NCI-H1436 (cell line): ENCODE measurements around the gene MROH2A.

ENCODE experiments used
- DNase-seq: peaks from one replicate; lab custom pipeline; 2025; lab: John Stamatoyannopoulos, UW

Gene MROH2A

GRCh38 chr2:233821196-233821595, 43.1 kb downstream of the MROH2A start:
- no peak for DNase-seq

GRCh38 chr2:233821709-233822100, 43.6 kb downstream of the MROH2A start:
- no peak for DNase-seq

GRCh38 chr2:233822101-233822771, 44.1 kb downstream of the MROH2A start:
- no peak for DNase-seq

GRCh38 chr2:233822781-233823730, 44.9 kb downstream of the MROH2A start:
- DNase-seq, result no peak

DNA sequence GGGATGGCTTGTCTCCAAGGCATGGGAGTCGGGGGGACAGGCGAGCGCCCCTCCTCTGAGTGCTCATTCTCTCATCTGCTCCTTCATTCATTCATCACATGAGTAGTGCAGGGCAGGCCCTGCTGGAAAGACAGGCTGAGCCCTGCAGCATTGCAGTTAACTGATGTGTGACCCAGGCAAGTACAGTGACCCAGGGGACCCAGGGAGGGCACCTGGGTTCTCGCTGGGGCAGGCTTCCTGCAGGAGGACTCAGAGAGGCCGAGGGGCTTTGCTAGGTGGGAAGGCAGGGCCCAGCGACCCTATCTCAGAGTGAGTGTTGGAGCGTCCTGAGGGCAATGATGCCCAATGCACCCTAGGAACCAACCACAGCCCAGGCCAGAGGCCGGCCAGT, 45.6 kb downstream of the MROH2A start:
- DNase-seq, result no peak

DNA sequence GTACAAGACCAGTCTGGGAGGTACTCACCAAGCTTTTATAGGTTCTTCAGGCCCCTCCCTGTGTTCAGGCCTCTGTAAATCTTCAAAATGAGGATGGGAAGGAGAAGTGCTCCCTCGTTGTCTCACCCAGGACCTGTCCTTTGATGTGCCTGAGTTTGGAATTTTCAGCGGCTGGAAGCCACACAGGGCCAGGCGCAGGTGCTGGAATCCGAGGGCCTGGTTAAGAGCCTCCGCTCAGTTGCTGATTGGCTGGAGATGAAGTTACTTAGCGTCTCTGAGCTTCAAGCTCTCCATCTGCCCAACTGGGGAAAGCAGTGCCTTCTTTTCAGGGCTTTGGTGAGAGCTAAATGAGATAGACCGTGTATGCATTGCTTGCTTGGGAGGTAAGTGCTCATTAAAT, 46.2 kb downstream of the MROH2A start:
- DNase-seq, result no peak

DNA sequence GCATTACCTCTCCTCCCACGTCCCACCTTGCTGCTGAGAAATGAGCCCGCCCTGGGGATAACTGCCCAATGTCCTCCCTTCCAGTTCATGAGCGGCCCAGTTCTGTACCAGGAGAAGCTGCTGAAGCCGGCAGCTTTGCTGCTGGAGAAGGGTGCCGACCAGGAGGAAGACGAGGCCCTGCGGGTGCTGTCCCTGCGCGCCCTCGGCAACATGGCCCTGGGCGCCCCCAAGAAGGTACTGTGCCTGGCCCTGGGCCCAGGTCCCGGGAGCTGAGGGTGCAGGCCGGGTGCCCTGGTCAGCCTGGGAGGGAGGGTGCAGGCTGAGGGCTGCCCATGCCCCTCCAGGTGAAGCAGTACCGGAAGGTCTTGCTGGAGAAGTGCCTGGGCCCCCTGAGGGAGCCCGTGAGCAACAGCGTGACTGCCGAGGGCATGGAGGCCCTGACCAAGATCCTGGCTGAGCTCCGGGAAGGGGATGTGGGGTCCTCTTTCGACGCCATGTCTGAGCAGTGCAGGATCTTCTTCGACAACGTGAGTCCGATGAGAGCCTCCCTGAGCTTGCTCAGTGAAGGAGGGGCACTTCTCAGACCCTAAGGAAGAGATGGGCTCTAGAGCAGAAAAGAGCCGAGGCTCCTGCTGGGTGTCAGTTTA, 50.5 kb downstream of the MROH2A start:
- DNase-seq, result no peak

- DNase-seq, result no peak
These were observed 51.3 kb downstream of the MROH2A start for GRCh38 chr2:233829193-233830110.

- DNase-seq, result no peak
These were observed 52.1 kb downstream of the MROH2A start for GRCh38 chr2:233830111-233830802.

DNA sequence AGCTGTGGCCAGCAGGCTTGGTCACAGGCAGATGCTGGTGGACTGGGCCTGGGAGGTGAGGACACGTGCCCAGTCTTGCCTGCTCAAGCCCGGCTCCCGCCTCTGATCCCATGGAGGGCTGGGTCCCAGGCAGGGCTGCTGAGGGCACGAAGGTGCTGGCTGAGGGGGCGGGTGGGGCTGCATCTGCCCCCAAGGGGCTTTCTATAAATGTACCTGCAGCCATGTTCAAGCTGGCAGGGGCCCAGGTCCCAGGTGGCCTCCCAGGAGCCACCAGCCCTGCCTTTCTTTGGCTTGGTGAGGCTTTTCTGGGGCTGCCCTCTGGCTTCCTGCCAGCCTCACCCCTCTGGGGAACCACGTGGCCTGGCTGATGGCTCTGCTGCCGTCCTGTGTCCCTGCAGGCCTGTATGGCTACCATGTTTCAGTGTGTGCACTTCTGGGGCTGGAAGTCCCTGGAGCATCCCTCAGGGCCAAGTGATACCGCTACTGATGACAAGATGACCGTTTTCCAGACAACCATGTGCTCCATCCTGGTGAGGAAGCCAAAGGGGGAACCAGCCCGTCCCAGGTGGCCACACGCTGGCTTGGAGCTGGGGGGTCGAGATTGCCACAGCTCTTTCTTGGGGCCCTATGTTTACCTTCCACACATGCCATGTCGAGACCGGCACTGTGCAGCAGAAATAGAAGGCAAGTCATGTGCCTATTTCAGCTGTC, 53.0 kb downstream of the MROH2A start:
- peak; percentile 62 for DNase-seq

DNA sequence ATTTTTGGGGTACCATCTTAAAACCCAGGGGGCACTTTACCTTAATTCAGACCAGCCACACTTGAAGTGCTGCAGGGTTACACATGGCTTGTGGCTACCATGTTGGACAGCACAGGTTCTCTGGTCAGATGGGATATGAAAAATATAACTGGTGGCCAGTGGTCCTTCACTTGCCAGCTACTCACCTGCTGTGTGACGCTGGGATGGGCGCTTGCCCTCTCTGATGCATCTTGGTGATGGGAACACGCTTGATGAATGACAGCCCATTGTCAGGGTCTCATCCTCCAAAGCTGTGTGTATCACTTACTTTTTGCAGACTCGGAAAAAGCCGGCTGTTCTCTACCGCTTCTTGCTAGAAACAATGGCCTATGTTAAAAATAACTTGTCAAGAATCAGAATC, 53.7 kb downstream of the MROH2A start:
- DNase-seq, result no peak

DNA sequence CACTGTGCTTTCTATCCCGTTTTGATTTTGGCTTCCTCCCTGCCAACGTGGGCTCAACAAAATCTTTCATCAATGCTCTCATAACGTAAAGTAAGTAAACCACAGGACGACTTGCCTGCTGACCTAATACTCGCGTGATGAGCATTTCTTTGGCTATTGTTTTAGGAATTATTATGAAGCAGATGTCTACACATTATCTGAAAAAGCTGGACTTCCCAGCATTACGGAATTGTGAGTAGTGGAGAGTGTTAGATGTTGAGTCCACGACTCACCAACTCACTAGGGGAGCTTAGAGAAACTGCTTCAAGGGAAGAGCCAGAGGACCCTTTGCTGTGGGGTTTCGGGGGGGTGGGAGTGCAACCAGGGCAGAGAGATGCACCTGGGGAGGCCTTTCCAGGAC, 54.3 kb downstream of the MROH2A start:
- no peak for DNase-seq

- no peak for DNase-seq
These were observed 54.8 kb downstream of the MROH2A start for GRCh38 chr2:233832869-233833311.

DNA sequence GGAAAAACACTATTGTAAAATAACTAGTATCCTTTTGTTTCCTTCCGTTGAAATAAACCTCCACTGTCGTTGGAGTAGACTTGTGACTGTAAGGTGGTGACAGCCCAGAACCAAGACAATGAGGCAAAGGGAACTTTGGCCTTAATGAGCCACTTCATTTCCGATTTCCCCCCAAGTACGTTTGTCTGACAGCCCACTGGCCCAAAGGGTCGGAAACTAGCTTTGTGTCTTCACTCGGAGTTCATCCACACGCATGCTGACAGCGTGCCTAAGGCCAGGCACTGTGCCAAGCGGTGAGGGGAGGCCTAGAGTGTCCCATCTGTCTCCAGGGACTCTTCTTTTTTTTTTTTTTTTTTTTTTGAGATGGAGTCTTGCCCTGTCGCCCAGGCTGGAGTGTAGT, 55.2 kb downstream of the MROH2A start:
- DNase-seq, result no peak

DNA sequence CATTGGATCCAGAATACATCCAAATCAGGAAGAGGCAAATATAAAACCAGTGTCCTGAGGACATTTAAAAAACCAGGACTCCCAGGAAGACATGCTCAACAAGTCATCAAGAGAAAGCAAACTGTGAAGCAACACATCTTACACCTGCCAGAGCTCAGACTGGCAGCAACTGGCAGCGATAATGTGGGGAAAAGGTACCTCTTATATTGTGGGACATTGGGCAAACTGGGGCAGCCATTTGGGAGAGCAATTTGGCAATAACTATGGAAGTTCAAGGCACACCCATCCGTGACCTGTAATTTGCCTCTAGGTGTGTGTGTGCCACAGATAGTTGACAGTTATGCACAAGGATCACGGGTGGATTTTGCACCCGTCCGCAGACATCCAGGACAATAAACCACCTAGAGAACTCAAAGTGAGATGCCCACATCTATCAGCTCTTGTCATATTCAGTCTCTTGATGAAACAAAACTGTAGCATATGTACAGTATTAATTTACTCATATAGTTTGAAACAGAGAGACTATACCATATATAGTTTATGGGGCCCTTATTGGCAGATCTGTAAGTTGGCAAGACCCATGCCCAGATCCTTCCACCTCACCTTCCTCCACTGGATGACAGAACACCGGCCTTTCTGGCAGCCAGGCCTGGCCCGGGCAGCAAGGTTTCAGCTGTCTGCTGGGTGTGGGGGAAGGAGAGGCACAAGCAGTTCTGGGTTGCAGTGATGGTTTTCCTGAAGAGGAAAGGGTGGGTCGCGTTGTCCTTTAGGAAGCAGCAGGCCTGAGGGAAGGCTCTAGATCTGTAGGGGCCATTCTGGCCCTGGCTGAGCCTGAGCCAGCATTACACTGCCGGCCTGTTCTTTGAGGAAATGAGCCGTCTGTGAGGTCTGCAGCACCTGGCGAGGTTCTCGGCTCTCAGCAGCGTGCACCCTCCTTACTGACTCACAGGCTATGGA, 57.4 kb downstream of the MROH2A start:
- no peak for DNase-seq

- no peak for DNase-seq
These were observed 58.2 kb downstream of the MROH2A start for GRCh38 chr2:233836359-233836758.

DNA sequence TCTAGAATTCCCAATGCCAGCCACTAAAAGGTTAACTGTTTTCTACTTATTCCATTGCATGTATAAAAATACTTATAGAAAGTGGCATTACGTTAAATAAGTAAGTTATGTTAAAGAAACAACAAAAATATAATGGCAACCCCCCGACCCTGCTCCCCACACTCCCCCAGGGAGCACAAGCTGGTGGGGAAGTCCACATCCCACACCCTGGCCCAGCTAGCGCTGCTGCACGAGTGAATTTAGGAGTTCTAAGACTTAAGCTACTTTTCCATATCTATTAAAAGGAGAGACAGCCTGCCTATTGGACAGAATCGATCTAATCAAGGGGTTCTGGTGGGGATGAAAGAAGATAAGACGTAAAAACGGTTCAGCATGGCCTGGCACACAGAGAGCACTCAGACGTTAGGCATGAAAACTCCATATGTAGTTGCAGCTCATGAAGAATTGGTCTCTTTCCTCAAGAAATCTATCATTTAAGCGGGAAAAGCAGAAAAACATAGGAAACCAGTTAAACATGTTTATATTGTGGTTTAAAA, 59.6 kb downstream of the MROH2A start:
- no peak for DNase-seq

GRCh38 chr2:233838251-233838650, 60.1 kb downstream of the MROH2A start:
- DNase-seq, result no peak
